Caki2 (cell line): Measurements from ENCODE around the gene APOBEC3B. TPM values are rescaled to one million over a fixed set of nuclear protein-coding genes. Genes with fewer than 3 reads are reported as not detected.
"Not testable (repeated sequence)": the region's sequence is repeated elsewhere in the genome, so short reads cannot be mapped to it uniquely, and the experiment has no call there.

Experiments
- DNase-seq: peaks from one replicate; pipeline ENCODE4 v3.0.0-alpha.2; 2015; ENCODE audit warnings: low read depth
- in situ Hi-C: cut with HindIII; loops from 2 replicates; pipeline ENCODE4 v1.10.0; 2016; ENCODE audit warnings: low sequenced_read_pairs, low pct_unique_long_range_greater_than_20kb, mixed read lengths
- total RNA-seq: library from RNA; depleted of rRNA; stranded (reverse); fragments of >200 nt; shearing (Covaris generic); gene quantifications from 2 replicates; pipeline ENCODE4 v1.2.3, GENCODE V29; 2014; ENCODE audit warnings: low replicate concordance; rRNA removed

Gene APOBEC3B
- 19.1 and 20.1 TPM in 2 replicates for total RNA-seq

- in situ Hi-C loops = no loop called here
- peak; percentile 93 for DNase-seq
Observed at GRCh38 chr22:38981992-38982927, at the start of gene APOBEC3B. APOBEC3B (plus strand) TSS chr22:38982347; CDS start chr22:38982454, 107 bp downstream.

- DNase-seq = peak; percentile 59
- in situ Hi-C loops = no loop called here
Observed at GRCh38 chr22:38935023-38935422, 47.1 kb upstream of the APOBEC3B start.

- in situ Hi-C loops = no loop called here
- DNase-seq = no peak
Observed at GRCh38 chr22:38935616-38936015, 46.5 kb upstream of the APOBEC3B start.

GRCh38 chr22:38936562-38936961, 45.6 kb upstream of the APOBEC3B start:
- in situ Hi-C loops = no loop called here
- no peak for DNase-seq

GRCh38 chr22:38937036-38937435, 45.1 kb upstream of the APOBEC3B start:
- in situ Hi-C loops = no loop called here
- no peak for DNase-seq

GRCh38 chr22:38937541-38937940, 44.6 kb upstream of the APOBEC3B start:
- in situ Hi-C loops = no loop called here
- DNase-seq = no peak

GRCh38 chr22:38938221-38938620, 43.9 kb upstream of the APOBEC3B start:
- DNase-seq = no peak
- in situ Hi-C loops = no loop called here

GRCh38 chr22:38938925-38939324, 43.2 kb upstream of the APOBEC3B start:
- DNase-seq = no peak
- in situ Hi-C loops = no loop called here

- no peak for DNase-seq
- in situ Hi-C loops = no loop called here
Observed at GRCh38 chr22:38940811-38941384, 41.2 kb upstream of the APOBEC3B start.

- in situ Hi-C loops = no loop called here
- DNase-seq = no peak
Observed at GRCh38 chr22:38941488-38941987, 40.6 kb upstream of the APOBEC3B start.

- DNase-seq = no peak
- in situ Hi-C loops = no loop called here
Observed at GRCh38 chr22:38942702-38943101, 39.4 kb upstream of the APOBEC3B start.

GRCh38 chr22:38943201-38943600, 38.9 kb upstream of the APOBEC3B start:
- no peak for DNase-seq
- in situ Hi-C loops = no loop called here

GRCh38 chr22:38943882-38944281, 38.3 kb upstream of the APOBEC3B start:
- in situ Hi-C loops = no loop called here
- DNase-seq = no peak

- no peak for DNase-seq
- in situ Hi-C loops = no loop called here
Observed at GRCh38 chr22:38944653-38945052, 37.5 kb upstream of the APOBEC3B start.

- DNase-seq, in situ Hi-C loops: not testable (repeated sequence)
Observed at GRCh38 chr22:38945706-38946338, 36.3 kb upstream of the APOBEC3B start.

GRCh38 chr22:38946771-38947170, 35.4 kb upstream of the APOBEC3B start:
- in situ Hi-C loops = no loop called here
- no peak for DNase-seq

- in situ Hi-C loops = no loop called here
- DNase-seq = no peak
Observed at GRCh38 chr22:38947321-38948140, 34.6 kb upstream of the APOBEC3B start.
